ENCODE measurements around the gene TMEM69.
"Not testable (repeated sequence)": the region's sequence is repeated elsewhere in the genome, so short reads cannot be mapped to it uniquely, and the experiment has no call there.

TMEM69 gene

GRCh38 chr1:45723248-45723930, 35.4 kb downstream of the TMEM69 start:
- DNase-seq (ENCODE audit: insufficient read length, low spot score) (no peak), FAIRE-seq (no peak)
- TF ChIP-seq POLR2A (IDR thresholded peaks at IDR 0.05; ENCODE audit: low read depth, low read length) (no peak), POU2F2 (IDR thresholded peaks at IDR 0.05; ENCODE audit: low read depth, low read length) (no peak), PAX5 (IDR thresholded peaks at IDR 0.05; ENCODE audit: insufficient read depth, low read length, severe bottlenecking) (no peak), POLR2AphosphoS5 (IDR thresholded peaks at IDR 0.05; ENCODE audit: low read depth, low read length) (no peak), TAF1 (IDR thresholded peaks at IDR 0.05; ENCODE audit: low read depth, low read length) (no peak), SPI1 (IDR thresholded peaks at IDR 0.05; ENCODE audit: low read depth, low read length) (no peak)

- not testable (repeated sequence) for DNase-seq (ENCODE audit: insufficient read length, low spot score); FAIRE-seq
Observed at GRCh38 chr1:45726007-45726406, 38.0 kb downstream of the TMEM69 start.

DNA sequence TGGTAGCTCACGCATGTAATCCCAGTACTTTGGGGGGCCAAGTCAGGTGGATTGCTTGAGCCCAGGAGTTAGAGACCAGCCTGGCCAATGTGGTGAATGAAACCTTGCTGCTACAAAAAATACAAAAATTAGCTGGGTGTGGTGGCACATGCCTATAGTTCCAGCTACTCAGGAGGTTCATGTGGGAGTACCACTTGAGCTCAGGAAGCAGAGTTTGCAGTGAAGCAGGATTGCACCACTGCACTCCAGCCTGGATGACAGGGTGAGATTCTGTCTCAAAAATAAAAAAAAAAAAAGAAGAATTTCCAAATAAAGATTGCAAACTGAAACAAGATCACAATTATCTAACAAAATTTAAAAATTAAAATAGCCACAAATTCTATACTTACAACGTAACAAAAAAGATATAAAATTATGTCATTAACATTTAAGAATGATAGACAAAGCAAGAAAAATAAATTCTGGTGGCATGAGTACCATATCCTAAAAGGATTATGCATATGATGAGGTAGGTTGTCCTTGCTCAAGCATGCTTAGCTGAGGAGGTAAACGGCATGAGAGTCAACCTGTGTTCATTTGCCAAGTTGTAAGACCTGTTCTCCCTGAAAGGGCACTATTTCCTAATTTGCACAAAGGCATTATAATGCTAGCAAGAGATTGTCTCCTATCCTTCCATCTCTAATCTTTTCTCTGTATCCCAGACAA, 42.2 kb downstream of the TMEM69 start:
- no peak for FAIRE-seq
- DNase-seq (ENCODE audit: insufficient read length, low spot score), result no peak
- TF ChIP-seq POLR2A (IDR thresholded peaks at IDR 0.05; ENCODE audit: low read depth, low read length), result no peak
- no peak for TF ChIP-seq TAF1 (IDR thresholded peaks at IDR 0.05; ENCODE audit: low read depth, low read length)
- no peak for TF ChIP-seq POU2F2 (IDR thresholded peaks at IDR 0.05; ENCODE audit: low read depth, low read length)

- TF ChIP-seq SPI1 (IDR thresholded peaks at IDR 0.05; ENCODE audit: low read depth, low read length) (peak; percentile 92), PAX5 (IDR thresholded peaks at IDR 0.05; ENCODE audit: insufficient read depth, low read length, severe bottlenecking) (no peak)
- DNase-seq (ENCODE audit: insufficient read length, low spot score) (no peak), FAIRE-seq (peak; percentile 71)
Observed at GRCh38 chr1:45730780-45731319, 42.9 kb downstream of the TMEM69 start.

DNA sequence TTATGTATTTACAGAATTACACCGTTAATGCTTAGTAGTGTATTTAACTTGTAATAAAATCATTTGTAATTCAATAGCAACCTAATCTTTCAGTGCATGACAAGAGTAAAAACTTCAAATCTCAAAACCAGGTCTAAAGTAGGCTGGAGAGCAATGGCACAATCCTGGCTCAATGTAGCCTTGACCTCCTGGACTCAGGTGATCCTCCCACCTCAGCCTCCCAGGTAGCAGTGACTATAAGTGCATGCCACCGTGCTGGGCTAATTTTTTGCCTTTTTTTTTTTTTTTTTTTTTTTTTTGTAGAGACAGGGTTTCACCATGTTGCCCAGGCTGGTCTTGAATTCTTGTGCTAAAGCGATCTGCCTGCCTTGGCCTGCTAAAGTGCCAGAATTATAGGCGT, 51.2 kb downstream of the TMEM69 start:
- TF ChIP-seq PAX5 (IDR thresholded peaks at IDR 0.05; ENCODE audit: insufficient read depth, low read length, severe bottlenecking) (no peak), POLR2AphosphoS5 (IDR thresholded peaks at IDR 0.05; ENCODE audit: low read depth, low read length) (no peak), POLR2A (IDR thresholded peaks at IDR 0.05; ENCODE audit: low read depth, low read length) (no peak), TAF1 (IDR thresholded peaks at IDR 0.05; ENCODE audit: low read depth, low read length) (no peak), SPI1 (IDR thresholded peaks at IDR 0.05; ENCODE audit: low read depth, low read length) (no peak), POU2F2 (IDR thresholded peaks at IDR 0.05; ENCODE audit: low read depth, low read length) (no peak)
- DNase-seq (ENCODE audit: insufficient read length, low spot score) (no peak), FAIRE-seq (no peak)

DNA sequence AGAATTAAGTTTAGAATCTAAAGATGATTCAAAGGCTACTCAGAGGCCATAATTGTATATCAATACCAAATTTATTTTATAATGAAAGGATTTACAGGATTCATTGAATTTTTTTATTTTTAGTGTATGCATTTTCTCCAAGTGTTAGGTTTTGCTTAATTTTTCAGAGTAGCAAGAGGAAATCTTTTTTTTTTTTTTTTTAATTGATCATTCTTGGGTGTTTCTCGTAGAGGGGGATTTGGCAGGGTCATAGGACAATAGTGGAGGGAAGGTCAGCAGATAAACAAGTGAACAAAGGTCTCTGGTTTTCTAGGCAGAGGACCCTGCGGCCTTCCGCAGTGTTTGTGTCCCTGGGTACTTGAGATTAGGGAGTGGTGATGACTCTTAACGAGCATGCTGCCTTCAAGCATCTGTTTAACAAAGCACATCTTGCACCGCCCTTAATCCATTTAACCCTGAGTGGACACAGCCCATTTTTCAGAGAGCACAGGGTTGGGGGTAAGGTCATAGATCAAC, 51.7 kb downstream of the TMEM69 start:
- DNase-seq (ENCODE audit: insufficient read length, low spot score); FAIRE-seq: not testable (repeated sequence)

Data from GM12891 (cell line).